NOMO-1 treated with dmso at 0.1 percent for 144 hours (cell line): Measurements from ENCODE around the gene LCE1D.

Source experiments
- DNase-seq: peaks from one replicate; lab custom pipeline; 2025; ENCODE audit not compliant: unreplicated experiment; lab: John Stamatoyannopoulos, UW

LCE1D gene, protein sequence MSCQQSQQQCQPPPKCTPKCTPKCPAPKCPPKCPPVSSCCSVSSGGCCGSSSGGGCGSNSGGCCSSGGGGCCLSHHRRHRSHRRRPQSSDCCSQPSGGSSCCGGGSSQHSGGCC

DNA sequence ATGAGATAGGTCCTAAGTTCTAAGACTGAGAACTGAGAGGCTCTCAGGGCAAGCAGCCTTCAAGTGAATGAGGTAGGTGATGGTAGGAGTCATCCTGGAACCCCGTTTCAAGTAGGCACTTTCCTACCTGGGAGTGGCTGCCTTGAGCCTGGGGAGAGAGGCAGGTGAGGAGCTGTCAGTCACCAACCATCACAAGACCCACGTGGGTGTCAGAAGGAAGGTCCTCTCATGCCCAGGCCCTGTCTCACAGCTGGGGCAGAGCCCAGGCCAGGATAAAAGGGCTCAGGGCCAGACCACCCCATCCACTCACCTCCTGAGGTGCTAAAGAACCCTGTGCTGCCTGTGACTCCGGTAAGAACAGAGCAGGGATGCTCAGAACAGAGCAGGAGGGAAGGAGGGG lies at the start of gene LCE1D:
TSS of gene LCE1D (plus strand) at position 301 of the 400 bp plus-strand sequence. CDS start 1,074 bp downstream, outside the sequence.
- DNase-seq = no peak

DNA sequence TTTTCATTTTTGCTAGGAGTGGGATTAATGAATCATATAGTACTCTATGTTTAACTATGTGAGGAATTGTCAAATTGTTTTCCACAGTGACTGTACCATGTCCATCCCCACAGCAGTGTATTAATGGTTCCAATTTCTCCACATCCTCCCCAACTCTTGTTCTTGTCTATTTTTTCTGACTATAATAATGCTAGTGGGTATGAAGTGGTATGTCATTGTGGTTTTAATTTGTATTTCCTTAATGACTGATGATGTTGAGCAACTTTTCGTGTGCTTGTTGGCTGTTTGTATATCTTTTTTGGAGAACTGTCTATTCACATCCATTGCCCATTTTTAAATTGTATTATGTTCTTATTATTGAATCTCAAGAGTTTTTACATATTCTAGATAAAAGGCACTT lies 48.7 kb upstream of the LCE1D start:
- no peak for DNase-seq

DNA sequence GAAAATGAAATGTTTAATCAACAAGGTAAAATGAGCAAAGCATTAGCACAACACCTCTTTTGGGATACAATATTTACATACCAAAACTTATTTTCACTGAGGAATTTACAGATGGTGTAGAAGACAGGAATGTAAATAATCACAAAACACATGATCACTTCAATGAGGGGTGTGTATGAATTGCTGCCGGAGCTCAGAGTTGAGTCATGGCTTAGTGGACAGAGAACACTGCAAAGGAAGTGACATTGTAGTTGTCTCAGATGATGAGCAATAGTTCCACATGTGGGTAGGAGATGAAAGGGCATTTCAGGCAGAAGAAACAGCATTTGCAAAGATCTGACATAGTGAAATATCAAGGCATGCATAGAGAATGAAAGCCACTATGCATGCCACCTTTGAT lies 44.3 kb upstream of the LCE1D start:
- DNase-seq = no peak

DNA sequence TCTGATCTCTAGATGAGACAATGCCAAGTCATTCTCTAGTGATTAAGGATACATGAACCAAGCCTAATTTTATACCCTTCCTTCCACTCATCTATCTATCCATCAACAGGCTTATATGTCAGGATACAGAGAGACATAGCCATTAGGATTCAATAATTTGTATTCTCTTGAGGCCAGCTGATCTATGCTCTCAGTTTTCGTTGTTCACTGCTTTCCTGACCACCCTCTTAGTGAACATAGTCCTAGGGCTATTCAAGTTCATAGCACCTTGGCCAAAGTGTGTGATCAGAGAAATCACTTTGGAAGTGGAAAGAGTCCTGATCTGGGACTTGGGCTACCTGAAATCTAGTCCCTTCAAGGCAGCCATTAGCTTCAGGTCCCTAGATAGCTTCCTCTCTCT lies 42.9 kb upstream of the LCE1D start:
- DNase-seq = no peak

DNA sequence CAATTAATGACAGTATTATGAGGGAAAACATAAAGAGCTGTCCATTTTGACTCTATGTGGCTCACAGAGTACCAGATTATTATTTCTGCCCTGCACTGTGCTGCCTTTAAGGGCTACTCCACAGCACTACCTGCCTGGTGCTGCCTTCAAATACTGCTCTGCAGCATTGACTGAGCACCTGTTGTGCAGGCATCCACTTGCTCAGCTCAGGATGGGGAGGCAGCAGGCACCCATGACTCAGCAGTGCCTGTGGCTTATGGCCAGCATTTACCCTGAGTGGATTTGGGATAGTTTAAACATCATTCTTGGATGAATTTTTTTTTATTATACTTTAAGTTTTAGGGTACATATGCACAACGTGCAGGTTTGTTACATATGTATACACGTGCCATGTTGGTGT lies 39.6 kb upstream of the LCE1D start:
- no peak for DNase-seq

DNA sequence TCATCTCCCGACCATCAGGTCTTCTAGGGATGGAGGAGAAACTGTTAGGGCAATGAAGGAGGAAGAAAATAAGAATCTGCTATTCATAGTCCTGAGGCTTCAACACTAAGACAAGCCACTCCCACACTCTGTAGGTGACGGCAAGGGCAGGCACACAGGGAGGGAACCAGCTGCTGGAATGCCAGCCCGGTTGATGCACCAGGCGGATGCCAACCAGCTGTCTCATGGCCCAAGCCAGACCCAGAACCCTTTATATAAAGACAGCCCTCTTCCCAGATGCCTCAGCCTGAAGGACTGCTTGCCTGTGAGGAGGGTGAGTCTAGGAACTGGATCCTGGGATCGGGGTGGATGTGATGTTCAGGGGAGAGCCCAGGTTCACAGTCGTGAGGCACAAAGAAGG lies 38.8 kb upstream of the LCE1D start, which contains the start of gene KPRP:
TSS of gene KPRP (plus strand) at position 279 of the 400 bp plus-strand sequence. CDS start 1,564 bp downstream, outside the sequence.
- DNase-seq = no peak

DNA sequence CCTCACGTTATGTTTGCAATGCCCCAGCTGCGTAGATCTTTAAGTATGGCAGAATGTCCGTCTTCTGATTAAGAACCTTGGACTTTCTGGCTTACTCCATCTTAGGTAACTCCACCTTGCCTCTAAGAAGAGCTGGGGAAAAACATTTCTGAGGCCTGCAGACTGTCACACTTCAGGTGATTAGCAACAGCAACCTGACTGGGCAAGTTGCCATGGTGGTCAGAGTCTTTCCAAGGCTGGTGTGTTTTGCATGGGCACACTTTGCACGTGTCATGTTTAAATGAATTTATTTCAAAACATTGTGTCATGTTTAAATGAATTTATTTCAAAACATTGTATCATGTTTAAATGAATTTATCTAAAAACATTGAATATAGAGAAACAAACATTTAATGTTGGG lies 37.9 kb upstream of the LCE1D start:
- DNase-seq = no peak

DNA sequence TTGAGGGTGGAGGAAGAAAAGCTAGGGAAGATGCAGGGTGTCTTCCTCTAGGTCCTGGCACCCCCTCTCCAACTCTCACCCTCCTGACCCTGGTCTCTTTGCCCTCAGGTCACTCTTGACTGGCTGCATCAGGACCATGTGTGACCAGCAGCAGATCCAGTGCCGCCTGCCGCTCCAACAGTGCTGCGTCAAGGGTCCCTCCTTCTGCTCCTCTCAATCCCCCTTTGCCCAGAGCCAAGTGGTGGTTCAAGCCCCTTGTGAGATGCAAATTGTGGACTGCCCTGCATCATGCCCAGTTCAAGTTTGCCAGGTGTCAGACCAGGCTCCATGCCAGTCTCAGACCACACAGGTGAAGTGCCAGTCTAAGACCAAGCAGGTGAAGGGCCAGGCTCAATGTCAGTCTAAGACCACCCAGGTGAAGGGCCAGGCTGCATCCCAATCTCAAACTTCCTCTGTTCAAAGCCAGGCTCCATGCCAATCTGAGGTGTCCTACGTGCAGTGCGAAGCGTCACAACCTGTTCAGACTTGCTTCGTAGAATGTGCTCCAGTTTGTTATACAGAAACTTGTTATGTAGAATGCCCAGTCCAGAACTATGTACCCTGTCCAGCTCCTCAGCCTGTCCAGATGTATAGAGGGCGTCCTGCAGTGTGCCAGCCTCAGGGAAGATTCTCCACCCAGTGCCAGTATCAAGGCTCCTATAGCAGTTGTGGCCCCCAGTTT lies 36.9 kb upstream of the LCE1D start:
- DNase-seq = no peak

DNA sequence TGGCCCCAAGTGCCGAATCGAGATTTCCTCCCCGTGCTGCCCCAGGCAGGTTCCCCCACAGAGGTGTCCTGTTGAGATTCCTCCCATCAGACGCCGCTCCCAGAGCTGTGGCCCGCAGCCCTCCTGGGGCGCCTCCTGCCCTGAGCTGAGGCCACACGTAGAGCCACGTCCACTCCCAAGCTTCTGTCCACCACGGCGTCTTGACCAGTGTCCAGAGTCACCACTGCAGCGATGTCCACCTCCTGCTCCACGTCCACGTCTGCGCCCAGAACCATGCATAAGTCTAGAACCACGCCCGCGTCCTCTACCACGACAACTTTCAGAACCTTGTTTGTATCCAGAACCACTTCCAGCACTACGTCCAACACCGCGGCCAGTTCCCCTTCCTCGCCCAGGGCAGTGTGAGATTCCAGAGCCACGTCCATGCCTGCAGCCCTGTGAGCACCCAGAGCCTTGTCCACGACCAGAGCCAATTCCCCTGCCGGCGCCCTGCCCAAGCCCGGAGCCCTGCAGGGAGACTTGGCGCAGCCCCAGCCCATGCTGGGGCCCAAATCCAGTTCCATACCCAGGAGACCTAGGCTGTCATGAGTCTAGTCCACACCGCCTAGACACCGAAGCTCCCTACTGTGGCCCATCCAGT lies 35.9 kb upstream of the LCE1D start:
- DNase-seq = no peak

DNA sequence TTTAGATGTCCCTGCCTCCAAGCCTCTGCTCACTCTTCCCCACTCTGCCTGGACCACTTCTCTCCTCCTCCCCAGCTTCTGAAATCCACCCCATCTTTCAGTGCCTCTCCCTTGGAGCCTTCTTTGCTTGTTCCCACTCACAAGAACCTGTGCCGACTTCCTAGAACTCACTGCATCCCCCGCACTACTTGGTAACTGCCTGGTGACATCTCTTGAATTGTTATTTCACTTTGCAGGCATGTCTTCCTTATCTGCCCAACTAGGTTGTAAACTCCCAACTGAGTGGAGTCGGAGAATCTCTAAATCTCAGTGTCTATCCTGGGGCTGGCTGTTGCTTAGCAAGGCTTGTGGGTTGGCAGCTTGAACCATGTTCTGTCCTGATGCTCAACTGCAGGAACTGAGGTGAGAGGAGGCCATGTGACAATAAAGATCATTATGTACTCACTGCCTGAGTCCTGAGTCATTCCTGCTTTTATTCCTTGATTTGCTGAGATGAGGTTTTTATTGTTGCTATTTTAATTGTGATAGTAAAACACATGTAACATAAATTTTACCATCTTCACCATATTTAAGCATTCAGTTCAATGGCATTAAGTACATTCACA lies 34.8 kb upstream of the LCE1D start:
- no peak for DNase-seq

DNA sequence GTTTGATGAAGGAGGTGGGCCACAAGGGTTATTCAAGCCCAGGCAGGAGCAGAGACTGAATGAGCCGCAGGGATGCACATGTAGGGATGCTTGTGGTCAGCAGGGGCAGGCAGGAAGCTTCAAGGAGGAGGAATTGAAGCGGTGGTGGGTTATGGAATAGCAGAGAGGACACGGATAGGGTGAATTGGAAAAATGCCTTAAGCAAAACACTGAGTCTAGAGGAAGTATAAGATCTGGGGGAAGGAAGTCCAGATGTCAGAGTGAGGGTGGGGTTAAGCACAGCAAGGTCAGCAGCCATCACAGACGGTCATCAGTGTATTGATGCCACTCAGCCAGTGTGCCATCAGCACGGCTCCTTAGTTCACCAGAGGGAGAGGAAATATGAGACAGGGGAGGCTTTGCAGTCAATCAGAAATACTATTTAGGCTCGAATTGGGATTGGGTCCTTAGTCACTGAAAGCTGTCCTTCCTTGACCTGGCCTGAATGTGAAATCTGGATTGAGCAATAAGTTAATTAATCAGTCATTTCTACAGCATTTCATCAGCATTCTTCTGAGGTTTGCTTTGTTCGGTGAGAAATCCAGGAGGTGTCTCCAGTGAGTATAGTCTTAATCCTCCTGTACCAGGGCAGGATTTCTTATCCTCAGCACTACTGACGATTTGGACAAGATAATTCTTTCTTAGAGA lies 27.5 kb upstream of the LCE1D start:
- DNase-seq = no peak

DNA sequence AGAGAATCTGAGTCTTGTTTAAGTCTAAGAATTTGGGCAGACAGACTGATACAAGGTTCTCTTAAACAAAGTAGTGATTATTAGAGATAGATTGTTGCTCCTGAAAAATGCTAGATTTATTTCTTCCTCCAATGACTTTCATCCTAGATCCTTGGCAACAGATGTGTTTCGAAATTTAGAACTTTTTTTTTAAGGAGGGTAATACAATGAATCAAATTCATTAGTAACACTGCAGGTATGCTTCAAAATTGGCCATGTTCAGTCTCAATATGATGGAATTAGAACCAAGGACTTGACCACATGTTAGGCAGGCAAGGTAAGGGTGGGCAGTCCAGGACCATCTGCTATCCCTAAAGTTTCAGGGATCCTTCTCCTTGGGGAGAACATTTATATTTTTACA lies 26.1 kb upstream of the LCE1D start:
- no peak for DNase-seq

DNA sequence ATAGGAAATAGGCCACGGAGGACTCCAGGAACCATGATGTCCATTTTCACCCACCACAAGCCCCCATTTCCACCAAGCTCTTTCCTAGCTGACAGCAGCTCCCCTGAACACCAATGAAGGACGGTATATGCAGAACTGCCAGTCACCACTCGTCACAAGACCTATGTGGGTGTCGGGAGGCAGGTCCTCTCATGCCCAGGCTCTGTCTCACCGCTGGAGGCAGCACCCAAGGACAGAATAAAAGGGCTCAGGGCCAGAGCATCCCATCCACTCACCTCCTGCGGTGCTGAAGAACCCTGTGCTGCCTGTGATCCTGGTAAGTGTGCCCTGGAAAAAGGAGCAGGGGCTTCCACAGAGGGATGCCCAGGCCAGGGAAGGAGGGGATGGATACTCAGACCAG lies 21.6 kb upstream of the LCE1D start, which contains the start of gene LCE1F:
TSS of gene LCE1F (plus strand) at position 266 of the 400 bp plus-strand sequence. CDS start 1,232 bp downstream, outside the sequence.
- DNase-seq = no peak

DNA sequence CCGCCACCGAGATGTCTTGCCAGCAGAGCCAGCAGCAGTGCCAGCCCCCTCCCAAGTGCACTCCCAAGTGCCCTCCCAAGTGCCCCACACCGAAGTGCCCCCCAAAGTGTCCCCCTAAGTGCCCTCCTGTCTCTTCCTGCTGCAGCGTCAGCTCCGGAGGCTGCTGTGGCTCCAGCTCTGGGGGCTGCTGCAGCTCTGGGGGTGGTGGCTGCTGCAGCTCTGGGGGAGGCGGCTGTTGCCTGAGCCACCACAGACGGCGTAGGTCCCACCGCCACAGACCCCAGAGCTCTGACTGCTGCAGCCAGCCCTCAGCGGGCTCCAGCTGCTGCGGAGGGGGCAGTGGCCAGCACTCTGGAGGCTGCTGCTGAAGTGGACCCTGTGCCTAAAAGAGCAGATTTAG lies 20.2 kb upstream of the LCE1D start:
- no peak for DNase-seq

DNA sequence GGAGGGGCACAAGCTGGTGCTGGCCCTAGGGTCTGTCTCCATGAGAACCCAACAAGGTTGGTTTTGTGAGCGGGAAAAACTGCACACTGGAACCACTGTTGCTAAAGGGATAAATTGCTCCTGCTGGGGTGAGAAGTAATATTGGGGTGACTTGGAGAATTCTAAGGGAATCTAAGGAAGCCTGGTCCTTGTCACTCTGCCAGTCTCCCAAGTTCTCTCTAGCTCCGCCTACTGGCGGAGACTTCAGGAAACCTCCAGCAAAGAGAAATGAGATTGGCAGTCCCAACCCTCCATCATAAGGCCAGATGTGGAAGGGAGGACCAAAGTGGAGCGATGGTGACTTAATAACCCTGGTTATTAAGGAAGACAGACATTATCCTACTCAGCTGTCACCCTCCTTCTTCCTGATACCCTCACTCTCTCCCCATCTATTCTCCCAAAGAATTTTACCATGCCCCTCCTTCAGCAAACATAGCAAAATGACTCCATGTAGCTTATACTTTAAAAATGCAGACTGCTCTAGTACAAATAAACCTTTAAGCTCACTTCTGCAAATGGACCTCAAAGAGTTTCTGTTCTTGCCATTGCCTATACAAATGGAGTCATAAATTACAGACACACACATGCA lies 18.9 kb upstream of the LCE1D start:
- DNase-seq = no peak

DNA sequence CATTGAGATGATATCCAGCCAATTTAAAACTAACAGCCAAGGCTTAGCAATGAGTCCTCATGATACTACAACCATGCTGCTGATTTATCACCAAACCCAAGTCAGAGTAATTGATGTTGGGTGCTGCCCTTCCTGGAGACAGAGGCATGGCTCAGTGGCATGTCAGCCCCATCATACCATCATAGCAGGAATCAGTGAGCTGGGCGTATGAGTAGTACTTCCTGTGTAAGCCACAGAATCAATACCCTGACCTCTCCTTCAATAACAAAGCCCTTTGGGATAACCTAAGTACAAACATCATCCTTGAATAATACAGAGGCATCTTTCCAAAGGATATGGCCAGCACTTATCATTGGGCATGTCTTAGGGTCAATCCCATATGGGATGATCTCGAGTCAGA lies 13.4 kb upstream of the LCE1D start:
- no peak for DNase-seq

DNA sequence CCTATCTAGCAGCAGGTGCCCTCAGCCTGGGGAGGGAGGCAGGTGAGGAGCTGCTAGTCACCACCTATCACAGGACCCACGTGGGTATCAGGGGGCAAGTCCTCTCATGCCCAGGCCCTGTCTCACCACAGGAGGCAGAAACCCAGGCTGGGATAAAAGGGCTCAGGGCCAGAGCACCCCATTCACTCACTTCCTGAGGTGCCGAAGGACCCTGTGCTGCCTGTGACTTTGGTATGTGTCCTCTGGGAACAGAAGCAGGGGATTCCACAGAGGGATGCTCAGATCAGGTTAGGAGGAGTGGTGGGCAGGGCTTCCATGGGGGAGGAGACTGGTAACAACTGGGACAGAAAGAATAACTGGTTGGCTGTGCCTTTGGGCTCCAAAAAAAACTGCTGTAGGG lies 10.4 kb upstream of the LCE1D start, which contains the start of gene LCE1E:
TSS of gene LCE1E (plus strand) at position 181 of the 400 bp plus-strand sequence. CDS start 1,043 bp downstream, outside the sequence.
- DNase-seq = no peak

DNA sequence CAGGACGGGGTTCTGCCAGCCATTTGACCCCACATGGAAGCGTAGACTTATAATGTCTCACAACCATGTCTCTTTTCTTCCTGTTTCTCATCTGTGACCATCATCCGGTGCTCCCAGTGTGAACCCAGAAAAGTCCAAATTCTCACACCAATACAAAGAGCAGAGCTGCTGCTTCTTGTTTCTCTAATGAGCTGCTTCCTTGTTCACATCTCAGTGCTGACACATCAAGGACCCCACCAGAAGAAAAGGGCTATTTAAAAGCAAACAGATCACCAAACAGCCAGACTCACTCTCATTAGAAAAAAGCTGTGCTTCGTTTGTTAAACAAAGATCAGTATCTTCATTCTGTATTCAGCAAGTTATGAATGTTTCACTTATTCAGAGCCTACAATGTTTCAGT lies 835 bp upstream of the LCE1D start:
- DNase-seq = no peak

DNA sequence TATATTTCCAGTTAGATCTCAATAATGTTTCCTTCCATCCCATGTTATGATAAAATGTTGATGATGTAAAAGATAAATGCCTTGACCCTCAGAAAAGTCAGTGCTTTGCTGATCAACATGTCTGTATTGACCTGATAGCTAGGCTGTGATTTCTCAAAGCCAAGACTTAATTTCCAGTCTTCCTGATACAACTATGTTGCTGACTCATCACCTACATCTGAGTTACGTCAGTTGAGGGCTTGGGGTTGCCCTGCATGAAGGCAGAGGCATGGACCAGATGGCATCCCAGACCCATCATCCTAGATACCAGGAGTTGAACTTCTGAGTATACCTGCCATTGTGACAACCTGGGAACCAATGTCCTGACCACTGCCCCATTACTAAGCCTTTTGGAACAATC lies 4.8 kb downstream of the LCE1D start:
- no peak for DNase-seq

DNA sequence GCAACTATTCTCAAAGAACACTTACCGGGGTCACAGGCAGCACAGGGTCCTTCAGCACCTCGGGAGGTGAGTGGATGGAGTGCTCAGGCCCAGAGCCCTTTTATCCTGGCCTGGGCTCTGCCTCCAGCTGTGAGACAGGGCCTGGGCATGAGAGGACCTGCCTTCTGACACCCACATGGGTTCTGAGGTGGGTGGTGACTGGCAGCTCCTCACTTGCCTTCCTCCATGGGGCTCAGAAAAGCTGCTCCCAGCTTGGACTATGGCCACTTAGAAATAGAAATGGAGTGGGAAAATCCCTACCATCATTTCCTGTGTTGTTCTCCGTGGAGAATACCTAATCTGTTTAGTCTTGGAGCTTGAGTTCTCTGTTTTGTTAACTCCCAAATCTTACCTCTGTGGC lies 10.1 kb downstream of the LCE1D start, which contains the start of gene LCE1C:
TSS of gene LCE1C (minus strand) at position 76 of the 400 bp plus-strand sequence. CDS start 1,173 bp downstream, outside the sequence.
- DNase-seq = no peak

DNA sequence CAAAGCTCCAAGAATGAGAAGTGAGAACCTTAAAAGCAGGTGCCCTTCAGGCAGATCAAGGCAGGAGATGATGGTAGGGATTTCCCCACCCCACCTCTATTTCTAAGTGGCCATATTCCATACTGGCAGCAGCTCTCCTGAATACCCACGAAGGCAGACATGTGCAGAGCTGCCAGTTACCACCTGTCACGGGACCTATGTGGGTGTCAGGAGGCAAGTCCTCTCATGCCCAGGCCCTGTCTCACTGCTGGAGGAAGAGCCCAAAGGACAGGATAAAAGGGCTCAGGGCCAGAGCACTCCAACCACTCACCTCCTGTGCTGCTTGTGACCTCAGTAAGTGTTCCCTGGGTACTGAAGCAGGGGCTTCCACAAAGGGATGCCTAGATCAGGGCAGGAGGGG lies 14.5 kb downstream of the LCE1D start:
- no peak for DNase-seq
